Stimulated activated CD4-positive, alpha-beta T cell treated with anti-CD3 and anti-CD28 coated beads, Interleukin-12 subunit alpha, Interleukin-12 subunit beta, amount 100 ng/mL, for 24 hours (primary cell): ENCODE data around the gene RNPC3.
"Not testable (repeated sequence)": the region's sequence is repeated elsewhere in the genome, so short reads cannot be mapped to it uniquely, and the experiment has no call there.

Source experiments
- DNase-seq, 2 experiments: peaks; one replicate each; pipeline ENCODE4 v3.0.0-alpha.2; 2020; ENCODE audit warnings: low read depth in 2 of 2

The RNPC3 gene

DNA sequence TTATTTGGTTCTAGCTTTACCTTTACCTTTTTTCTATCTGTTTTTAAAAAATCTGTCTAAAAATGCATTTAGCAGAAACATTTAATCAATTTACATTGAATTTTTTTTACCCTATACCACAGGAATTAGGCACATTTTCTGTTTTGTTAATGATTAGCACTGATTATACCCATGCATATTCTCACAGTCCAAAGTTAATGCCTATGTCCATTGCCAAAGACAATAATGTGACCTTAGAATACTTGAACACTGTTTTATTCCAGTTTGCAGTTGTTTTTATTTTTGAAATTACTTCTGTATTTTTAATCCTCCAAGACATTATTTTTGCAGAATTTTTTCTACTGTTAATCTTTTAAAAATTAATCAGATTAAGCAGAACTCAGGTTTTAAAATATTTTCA, 34.9 kb downstream of the RNPC3 start:
- DNase-seq, result no peak

DNA sequence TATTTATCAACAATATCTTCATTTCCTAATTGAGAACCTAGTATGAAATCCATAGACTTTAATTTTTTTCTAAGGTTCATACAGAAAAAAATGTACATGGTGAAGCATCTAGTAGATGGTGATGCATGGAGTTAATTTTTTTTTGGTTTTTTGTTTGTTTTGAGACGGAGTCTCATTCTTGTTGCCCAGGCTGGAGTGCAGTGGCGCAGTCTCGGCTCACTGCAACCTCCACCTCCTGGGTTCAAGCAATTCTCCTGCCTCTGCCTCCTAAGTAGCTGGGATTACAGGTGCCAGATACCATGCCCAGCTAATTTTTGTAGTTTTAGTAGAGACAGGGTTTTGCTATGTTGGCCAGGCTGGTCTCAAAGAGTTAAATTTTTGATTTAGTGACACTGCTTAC, 35.6 kb downstream of the RNPC3 start:
- not testable (repeated sequence) for DNase-seq

GRCh38 chr1:103561643-103562395, 36.3 kb downstream of the RNPC3 start:
- DNase-seq, result no peak

DNA sequence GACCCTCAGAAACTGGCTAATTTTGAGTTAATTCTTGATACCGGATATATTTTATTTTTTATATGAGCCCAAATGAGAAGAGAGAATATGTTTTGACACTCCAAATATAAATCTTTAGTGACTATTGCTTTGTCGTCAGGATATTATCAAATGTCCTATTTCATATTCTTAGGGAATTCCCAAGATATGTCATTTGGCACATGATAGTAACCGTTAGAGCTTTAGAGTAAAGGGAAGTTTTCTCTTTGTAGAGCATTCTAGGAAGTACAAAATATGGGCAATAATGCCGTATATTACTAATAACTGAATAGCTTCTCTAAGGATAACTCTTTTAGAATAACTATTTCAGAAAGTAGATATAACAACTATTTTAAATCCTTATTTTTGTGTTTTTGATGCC, 37.6 kb downstream of the RNPC3 start:
- no peak for DNase-seq

GRCh38 chr1:103569493-103569892, 44.0 kb downstream of the RNPC3 start:
- no peak for DNase-seq

- not testable (repeated sequence) for DNase-seq
Observed at GRCh38 chr1:103571289-103571688, 45.8 kb downstream of the RNPC3 start, which contains the start of gene AMY2B. Gene AMY2B (plus strand): TSS chr1:103571589. CDS start chr1:103571603, 14 bp downstream.

DNA sequence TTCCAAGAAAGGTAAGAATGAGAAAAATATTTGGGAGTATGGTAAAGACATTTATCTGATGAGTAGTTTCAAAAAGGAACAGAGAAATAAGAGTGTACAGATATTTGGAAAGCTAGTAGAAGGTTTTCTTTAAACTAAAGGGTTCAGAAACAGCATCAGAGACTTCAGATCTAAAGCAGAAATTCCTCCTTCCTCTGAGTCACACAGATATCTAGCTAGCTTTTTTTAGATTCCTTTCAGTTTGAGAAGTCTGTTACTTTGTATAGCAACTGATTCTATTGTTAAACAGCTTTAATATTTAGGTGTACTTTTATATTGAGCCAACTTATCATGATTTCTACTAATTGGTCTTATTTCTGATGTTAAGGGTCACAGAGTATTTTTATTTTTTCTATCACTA, 50.6 kb downstream of the RNPC3 start:
- DNase-seq, result no peak

GRCh38 chr1:103576784-103577183, 51.3 kb downstream of the RNPC3 start:
- not testable (repeated sequence) for DNase-seq

DNA sequence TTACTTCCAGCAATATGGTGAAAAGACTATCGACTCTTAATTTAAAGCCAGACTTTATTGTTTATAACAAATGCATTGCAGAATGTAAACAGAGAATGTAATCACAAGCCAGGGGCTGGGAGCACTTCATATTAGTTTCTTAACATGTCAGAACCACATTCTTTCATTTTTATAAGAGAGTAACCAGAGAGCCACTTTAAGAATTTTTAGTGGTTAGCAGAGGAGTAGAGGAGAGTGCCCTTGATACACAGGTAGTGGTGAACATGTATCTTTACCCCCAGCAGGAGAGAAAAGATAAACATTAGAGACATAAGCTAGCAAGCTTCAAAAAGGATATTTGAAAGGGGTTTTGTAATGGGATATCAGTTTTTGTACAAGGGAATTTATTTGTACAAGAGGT, 57.0 kb downstream of the RNPC3 start:
- no peak for DNase-seq

DNA sequence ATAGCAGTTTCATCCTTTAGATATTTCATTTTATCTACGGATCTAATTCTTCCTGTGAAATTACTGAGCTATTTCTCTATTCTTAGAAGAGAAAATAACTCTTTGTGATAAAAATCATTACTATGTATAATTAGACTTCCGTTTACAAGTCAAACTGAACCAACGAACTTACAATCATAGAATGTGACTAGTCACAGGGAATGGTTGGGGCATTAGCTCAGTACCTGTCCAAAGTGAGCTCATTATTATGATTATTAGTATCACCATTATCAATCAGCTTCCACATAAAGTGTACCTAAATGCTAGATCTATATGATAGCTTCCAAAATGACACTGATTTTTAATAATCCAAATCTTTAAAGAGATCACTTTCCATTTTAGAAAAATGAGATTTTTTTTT, 58.4 kb downstream of the RNPC3 start:
- no peak for DNase-seq

GRCh38 chr1:103584537-103584936, 59.0 kb downstream of the RNPC3 start:
- no peak for DNase-seq

- DNase-seq, result not testable (repeated sequence)
Observed at GRCh38 chr1:103602740-103603139, 77.2 kb downstream of the RNPC3 start.
